CD4-positive, alpha-beta memory T cell (primary cell): ENCODE data around the gene BHLHE23. TPM values are rescaled to one million over a fixed set of nuclear protein-coding genes. Genes with fewer than 3 reads are reported as not detected.

ENCODE experiments used
- CTCF ChIA-PET: fragments of 350-600 bp; sonication (Branson Sonifier 250); formaldehyde crosslinking; loops from one replicate; lab custom pipeline; 2021; ENCODE audit warnings: inconsistent platforms; ENCODE audit not compliant: partially characterized antibody; lab: Charles Lee
- POLR2A ChIA-PET: fragments of 350-600 bp; sonication (Branson Sonifier 250); formaldehyde crosslinking; loops from one replicate; lab custom pipeline; 2021; ENCODE audit not compliant: partially characterized antibody; lab: Charles Lee
- DNase-seq, 5 donors: peaks; one replicate each; pipeline versions ENCODE4 v3.0.0 to v3.0.0-alpha.2; 2020 to 2022; ENCODE audit warnings: mixed read lengths in 1 of 5
- H3K27ac ChIP-seq: one replicate; pipeline ENCODE4 v1.7.0; 2013; ENCODE audit warnings: low read depth, low read length
- H3K27me3 ChIP-seq: 2 replicates; pipeline ENCODE4 v1.7.0; 2013; ENCODE audit warnings: mild to moderate bottlenecking, low read length, moderate library complexity; ENCODE audit not compliant: insufficient read depth
- H3K36me3 ChIP-seq: 2 replicates; pipeline ENCODE4 v1.7.0; 2013; ENCODE audit warnings: mild to moderate bottlenecking, low read length, moderate library complexity; ENCODE audit not compliant: insufficient read depth
- H3K4me1 ChIP-seq: 2 replicates; pipeline ENCODE4 v1.7.0; 2013; ENCODE audit warnings: mild to moderate bottlenecking, low read length, moderate library complexity; ENCODE audit not compliant: insufficient read depth
- H3K4me3 ChIP-seq, 2 donors: one replicate each; pipeline ENCODE4 v1.7.0; 2013; ENCODE audit warnings: low read length in 2 of 2, mild to moderate bottlenecking in 1 of 2
- H3K9me3 ChIP-seq, 2 donors: one replicate each; pipeline ENCODE4 v1.7.0; 2013; ENCODE audit warnings: low read length in 2 of 2, control low read depth in 1 of 2; ENCODE audit not compliant: control insufficient read depth in 1 of 2
- H3K27ac Mint-ChIP-seq, 7 donors: one replicate each; pipeline ENCODE4 v1.8.0; 2020 to 2021; ENCODE audit warnings: mixed read lengths in 7 of 7, mild to moderate bottlenecking in 6 of 7, inconsistent platforms in 3 of 7, moderate library complexity in 3 of 7
- H3K27me3 Mint-ChIP-seq, 2 donors: one replicate each; pipeline ENCODE4 v1.8.0; 2020 to 2021; ENCODE audit warnings: mixed read lengths in 2 of 2
- H3K36me3 Mint-ChIP-seq, 2 donors: one replicate each; pipeline ENCODE4 v1.8.0; 2020 to 2021; ENCODE audit warnings: mixed read lengths in 2 of 2, inconsistent platforms in 1 of 2, mild to moderate bottlenecking in 1 of 2
- H3K4me1 Mint-ChIP-seq, 4 donors: one replicate each; pipeline ENCODE4 v1.8.0; 2020 to 2021; ENCODE audit warnings: mixed read lengths in 4 of 4, mild to moderate bottlenecking in 1 of 4
- H3K4me3 Mint-ChIP-seq, 8 donors: one replicate each; pipeline ENCODE4 v1.8.0; 2020 to 2021; ENCODE audit warnings: mixed read lengths in 8 of 8, mild to moderate bottlenecking in 7 of 8, moderate library complexity in 6 of 8, inconsistent platforms in 3 of 8
- H3K9me3 Mint-ChIP-seq, 8 donors: one replicate each; pipeline ENCODE4 v1.8.0; 2020 to 2021; ENCODE audit warnings: mixed read lengths in 8 of 8, mild to moderate bottlenecking in 5 of 8, inconsistent platforms in 3 of 8, moderate library complexity in 1 of 8
- intact Hi-C: fragments of 100-400 bp; cut with micrococcal nuclease; formaldehyde crosslinking; loops from one replicate; pipeline ENCODE4 v1.15.1; 2023
- polyA plus RNA-seq, 2 donors: library from polyadenylated mRNA; unstranded; fragments of 300-500 nt; fragmentation: Illumina TruSeq; gene quantifications; one replicate each; pipeline ENCODE4 v1.2.3, GENCODE V29; 2021
- total RNA-seq, 2 experiments: library from RNA; stranded (reverse); gene quantifications; one replicate each; pipeline ENCODE4 v1.2.3, GENCODE V29; 2021

Gene BHLHE23
- total and polyA plus RNA-seq, 4 experiments from 2014 or later, result not detected

GRCh38 chr20:62975812-62976508 lies 30.8 kb downstream of the BHLHE23 start:
- Histone ChIP-seq H3K27ac (no peak overlapping the region), H3K4me3 (no peak overlapping the region), H3K36me3 (no peaks in the 10 kb centered on the region), H3K4me1 (peaks cover 38% of the 10 kb centered on the region), H3K27me3 (peaks cover 25% of the 10 kb centered on the region), H3K9me3 (no peaks in the 10 kb centered on the region)
- H3K36me3 Mint-ChIP-seq, result no peaks in the 10 kb centered on the region
- H3K9me3 Mint-ChIP-seq, result no peaks in the 10 kb centered on the region
- DNase-seq, result no peak
- CTCF ChIA-PET, result no interaction called here
- H3K27ac Mint-ChIP-seq, result peak overlapping the region in 4 of 7 donors; percentile 38 to 86 (median 64)
- peaks cover 45% of the 10 kb centered on the region in 2 donors for H3K27me3 Mint-ChIP-seq
- H3K4me1 Mint-ChIP-seq, result peaks cover 19 to 61% (median 29%) of the 10 kb centered on the region in 4 donors
- POLR2A ChIA-PET, result interaction anchor here (0.7 to 1.4 kb wide), 2 partner anchors 22 to 33 kb away, joined by 3 read pairs; no protein-coding TSS in a partner anchor
- peak overlapping the region in 2 of 8 donors; percentile 30 to 73 for H3K4me3 Mint-ChIP-seq
- intact Hi-C loops, result no loop called here

GRCh38 chr20:62975251-62975760 lies 31.5 kb downstream of the BHLHE23 start:
- Mint-ChIP-seq H3K4me3 (no peak overlapping the region), H3K4me1 (peaks cover 17 to 54% (median 27%) of the 10 kb centered on the region in 4 donors), H3K9me3 (no peaks in the 10 kb centered on the region), H3K36me3 (no peaks in the 10 kb centered on the region), H3K27ac (peak overlapping the region in 4 of 7 donors; percentile 24 to 38 (median 31)), H3K27me3 (peaks cover 41 to 44% of the 10 kb centered on the region in 2 donors)
- no peak for DNase-seq
- POLR2A ChIA-PET, result interaction anchor here (1.4 kb wide), 1 partner anchor 34 kb away, joined by 3 read pairs; no protein-coding TSS in a partner anchor
- no peak overlapping the region for H3K27ac ChIP-seq
- peaks cover 21% of the 10 kb centered on the region for H3K27me3 ChIP-seq
- no peaks in the 10 kb centered on the region for H3K9me3 ChIP-seq
- intact Hi-C loops, result no loop called here
- no peaks in the 10 kb centered on the region for H3K36me3 ChIP-seq
- H3K4me3 ChIP-seq, result no peak overlapping the region
- H3K4me1 ChIP-seq, result peaks cover 32% of the 10 kb centered on the region
- CTCF ChIA-PET, result no interaction called here

- Histone ChIP-seq H3K4me1 (peaks cover 18% of the 10 kb centered on the region), H3K4me3 (no peak overlapping the region), H3K27ac (no peak overlapping the region), H3K9me3 (no peaks in the 10 kb centered on the region), H3K27me3 (peaks cover 6% of the 10 kb centered on the region), H3K36me3 (no peaks in the 10 kb centered on the region)
- ChIA-PET POLR2A (interaction anchor here (0.7 to 1.4 kb wide), 6 partner anchors 19 to 129 kb away, joined by 3 to 16 read pairs (median 3); partner anchors contain the start of genes BHLHE23 and GID8), CTCF (interaction anchor here (0.6 to 1.7 kb wide), 19 partner anchors 8 to 208 kb away, joined by 3 to 13 read pairs (median 5); no protein-coding TSS in a partner anchor)
- Mint-ChIP-seq H3K4me3 (peak overlapping the region in 5 of 8 donors; percentile 36 to 82 (median 48)), H3K4me1 (peaks cover 16 to 35% (median 21%) of the 10 kb centered on the region in 4 donors), H3K27ac (peak overlapping the region in 2 of 7 donors; percentile 12 to 23), H3K36me3 (no peaks in the 10 kb centered on the region), H3K27me3 (peaks cover 30 to 35% of the 10 kb centered on the region in 2 donors), H3K9me3 (no peaks in the 10 kb centered on the region)
- peak in 1 of 5 donors; percentile 34 for DNase-seq
- intact Hi-C loops, result loop anchor here (1.0 to 2.0 kb wide), 3 partner anchors 18 to 73 kb away; no protein-coding TSS in a partner anchor
Observed at GRCh38 chr20:62972845-62973745, 33.7 kb downstream of the BHLHE23 start.

DNA sequence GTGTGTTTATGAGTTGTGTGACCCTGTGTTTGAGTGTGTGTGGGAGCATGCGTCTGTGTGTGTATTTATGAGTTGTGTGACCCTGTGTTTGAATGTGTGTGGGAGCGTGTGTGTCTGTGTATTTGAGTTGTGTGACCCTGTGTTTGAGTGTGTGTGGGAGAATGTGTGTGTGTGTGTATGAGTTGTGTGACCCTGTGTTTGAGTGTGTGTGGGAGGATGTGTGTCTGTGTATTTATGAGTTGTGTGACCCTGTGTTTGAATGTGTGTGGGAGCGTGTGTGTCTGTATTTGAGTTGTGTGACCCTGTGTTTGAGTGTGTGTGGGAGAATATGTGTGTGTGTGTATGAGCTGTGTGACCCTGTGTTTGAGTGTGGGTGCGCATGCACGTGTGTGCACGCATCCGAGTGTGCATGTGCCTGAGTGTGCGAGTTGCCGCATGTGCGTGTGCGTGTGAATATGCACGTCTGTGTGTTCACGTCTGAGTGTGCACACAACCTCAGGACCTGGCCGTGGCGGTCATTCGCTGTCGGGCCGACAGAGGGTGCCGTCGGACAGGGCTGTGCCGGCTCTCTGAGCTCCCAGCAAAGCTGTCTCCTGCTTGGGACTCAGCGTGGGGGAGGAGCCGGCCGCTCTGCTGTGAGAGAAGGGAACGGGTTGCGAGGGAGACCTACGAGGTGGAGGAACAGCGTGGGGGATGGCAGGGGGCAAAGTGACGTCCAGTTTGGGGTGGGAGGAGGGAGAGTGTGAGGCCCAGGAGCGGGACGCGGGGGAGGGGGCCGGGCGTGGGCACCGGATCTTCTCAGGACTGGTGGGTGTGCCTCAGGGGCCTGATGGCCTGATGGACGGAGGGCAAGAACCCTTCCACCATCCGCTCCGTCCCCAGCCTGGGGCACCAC lies 34.6 kb downstream of the BHLHE23 start:
- Mint-ChIP-seq H3K36me3 (no peaks in the 10 kb centered on the region), H3K27ac (peak overlapping the region in 3 of 7 donors; percentile 17 to 86 (median 23)), H3K27me3 (peaks cover 27% of the 10 kb centered on the region in 2 donors), H3K4me3 (peak overlapping the region; percentile 64 to 92 (median 75)), H3K4me1 (peaks cover 10 to 26% (median 14%) of the 10 kb centered on the region in 4 donors), H3K9me3 (no peaks in the 10 kb centered on the region)
- peaks cover 9% of the 10 kb centered on the region for H3K4me1 ChIP-seq
- H3K9me3 ChIP-seq, result no peaks in the 10 kb centered on the region
- DNase-seq, result peak; percentile 78 to 83 (median 80)
- intact Hi-C loops, result loop anchor here (1.0 to 2.0 kb wide), 3 partner anchors 17 to 72 kb away; no protein-coding TSS in a partner anchor
- POLR2A ChIA-PET, result interaction anchor here (0.7 to 1.4 kb wide), 6 partner anchors 18 to 130 kb away, joined by 3 to 16 read pairs (median 3); partner anchors contain the start of genes BHLHE23 and GID8
- H3K27me3 ChIP-seq, result peaks cover 6% of the 10 kb centered on the region
- no peak overlapping the region for H3K27ac ChIP-seq
- no peak overlapping the region for H3K4me3 ChIP-seq
- H3K36me3 ChIP-seq, result no peaks in the 10 kb centered on the region
- CTCF ChIA-PET, result interaction anchor here (0.6 to 1.7 kb wide), 19 partner anchors 9 to 209 kb away, joined by 3 to 13 read pairs (median 5); no protein-coding TSS in a partner anchor

GRCh38 chr20:62971211-62971949 lies 35.4 kb downstream of the BHLHE23 start:
- Histone ChIP-seq H3K4me1 (peaks cover 6% of the 10 kb centered on the region), H3K4me3 (no peak overlapping the region), H3K27ac (no peak overlapping the region), H3K9me3 (no peaks in the 10 kb centered on the region), H3K27me3 (peaks cover 6% of the 10 kb centered on the region), H3K36me3 (no peaks in the 10 kb centered on the region)
- ChIA-PET CTCF (interaction anchor here (1.2 to 2.1 kb wide), 6 partner anchors 9 to 53 kb away, joined by 3 to 11 read pairs (median 6); no protein-coding TSS in a partner anchor), POLR2A (no interaction called here)
- DNase-seq, result no peak
- H3K4me1 Mint-ChIP-seq, result peaks cover 10 to 25% (median 12%) of the 10 kb centered on the region in 4 donors
- peak overlapping the region in 5 of 8 donors; percentile 14 to 67 (median 46) for H3K4me3 Mint-ChIP-seq
- H3K36me3 Mint-ChIP-seq, result no peaks in the 10 kb centered on the region
- H3K27ac Mint-ChIP-seq, result peak overlapping the region in 2 of 7 donors; percentile 3 to 23
- peaks cover 24 to 26% of the 10 kb centered on the region in 2 donors for H3K27me3 Mint-ChIP-seq
- intact Hi-C loops, result no loop called here
- H3K9me3 Mint-ChIP-seq, result no peaks in the 10 kb centered on the region
